Measurements from ENCODE around the gene BBS9. TPM values are rescaled to one million over a fixed set of nuclear protein-coding genes. Genes with fewer than 3 reads are reported as not detected.
"Not testable (repeated sequence)": the region's sequence is repeated elsewhere in the genome, so short reads cannot be mapped to it uniquely, and the experiment has no call there.

BBS9 gene
- total and polyA plus RNA-seq, 9 donors, result 13.0 to 23.5 (median 15.9) TPM

DNA sequence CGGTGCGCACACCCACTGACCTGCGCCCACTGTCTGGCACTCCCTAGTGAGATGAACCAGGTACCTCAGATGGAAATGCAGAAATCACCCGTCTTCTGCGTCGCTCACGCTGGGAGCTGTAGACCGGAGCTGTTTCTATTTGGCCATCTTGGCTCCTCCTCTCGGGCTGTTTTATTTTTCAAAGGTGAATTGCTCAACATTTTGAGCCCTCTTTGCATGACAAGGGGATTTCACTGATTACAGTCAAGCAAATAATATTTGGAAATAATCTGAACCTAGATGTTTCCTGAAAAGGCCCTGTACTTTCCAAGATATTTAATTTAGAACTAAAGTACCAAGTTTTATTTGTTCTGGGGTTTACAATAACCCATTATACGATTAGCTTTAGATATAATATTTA lies 398.2 kb downstream of the BBS9 start:
- H3K27ac ChIP-seq (ENCODE audit: low read length); H3K27me3 ChIP-seq (ENCODE audit: control insufficient read depth, insufficient read depth, low read length); H3K9me3 ChIP-seq (replicated peaks; ENCODE audit: control insufficient read depth, low read depth, low read length); H3K4me1 ChIP-seq (ENCODE audit: control insufficient read depth, insufficient read depth, low read length); H3K36me3 ChIP-seq (ENCODE audit: control insufficient read depth, insufficient read depth, low read length); H3K4me3 ChIP-seq (ENCODE audit: low read length); DNase-seq: not testable (repeated sequence)
- no CpG with 5 or more reads among the region's 10 CpGs for WGBS (ENCODE audit: insufficient coverage)

DNA sequence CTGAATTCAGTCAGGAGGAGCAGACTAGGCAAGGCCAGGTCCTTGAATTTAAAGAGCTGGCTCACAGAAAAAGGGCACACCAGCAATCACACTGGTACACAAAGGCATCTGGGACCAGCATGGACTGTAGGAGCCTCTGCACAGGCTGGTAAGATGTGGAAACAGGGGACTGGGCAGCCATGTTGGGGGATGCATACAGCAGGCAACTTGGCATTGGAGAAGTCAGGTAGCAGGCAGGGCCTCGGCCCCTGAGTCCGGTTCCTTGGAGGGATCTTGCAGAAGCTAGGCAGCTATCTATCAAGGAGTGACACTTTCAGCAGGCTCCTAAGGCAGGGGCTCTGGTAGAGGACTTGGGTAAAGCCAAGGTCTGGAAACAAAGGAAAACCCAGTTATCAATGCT lies 399.7 kb downstream of the BBS9 start:
- Histone ChIP-seq H3K27ac (ENCODE audit: low read length) (no peak overlapping the region), H3K4me3 (ENCODE audit: low read length) (no peak overlapping the region), H3K4me1 (ENCODE audit: control insufficient read depth, insufficient read depth, low read length) (no peaks in the 10 kb centered on the region), H3K27me3 (ENCODE audit: control insufficient read depth, insufficient read depth, low read length) (no peaks in the 10 kb centered on the region), H3K36me3 (ENCODE audit: control insufficient read depth, insufficient read depth, low read length) (peaks cover 5% of the 10 kb centered on the region), H3K9me3 (replicated peaks; ENCODE audit: control insufficient read depth, low read depth, low read length) (no peaks in the 10 kb centered on the region)
- no CpG with 5 or more reads among the region's 2 CpGs for WGBS (ENCODE audit: insufficient coverage)
- DNase-seq, result no peak

DNA sequence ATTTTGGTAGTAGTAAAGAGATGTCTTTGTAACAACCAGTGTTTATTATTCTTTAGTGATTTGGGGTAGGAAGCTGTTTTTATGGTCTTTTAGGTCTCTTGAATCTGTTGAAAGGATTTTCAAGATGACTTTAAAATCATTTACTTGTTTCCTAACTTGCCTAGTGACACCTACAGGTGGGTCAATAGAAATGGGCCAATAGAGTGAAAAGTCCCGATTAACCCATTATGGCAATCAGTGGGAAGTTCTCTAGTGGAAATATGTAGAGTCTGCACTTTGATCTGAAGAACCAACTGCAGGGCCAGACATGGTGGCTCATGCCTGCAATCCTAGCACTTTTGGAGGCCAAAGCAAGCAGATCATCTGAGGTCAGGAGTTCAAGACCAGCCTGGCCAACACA lies 401.3 kb downstream of the BBS9 start:
- Histone ChIP-seq H3K36me3 (ENCODE audit: control insufficient read depth, insufficient read depth, low read length) (peaks cover 8% of the 10 kb centered on the region), H3K27me3 (ENCODE audit: control insufficient read depth, insufficient read depth, low read length) (no peaks in the 10 kb centered on the region), H3K4me3 (ENCODE audit: low read length) (no peak overlapping the region), H3K27ac (ENCODE audit: low read length) (no peak overlapping the region), H3K4me1 (ENCODE audit: control insufficient read depth, insufficient read depth, low read length) (no peaks in the 10 kb centered on the region), H3K9me3 (replicated peaks; ENCODE audit: control insufficient read depth, low read depth, low read length) (no peaks in the 10 kb centered on the region)
- no peak for DNase-seq
- 100% methylated on average over 1 of the region's 1 CpG for WGBS (ENCODE audit: insufficient coverage)

DNA sequence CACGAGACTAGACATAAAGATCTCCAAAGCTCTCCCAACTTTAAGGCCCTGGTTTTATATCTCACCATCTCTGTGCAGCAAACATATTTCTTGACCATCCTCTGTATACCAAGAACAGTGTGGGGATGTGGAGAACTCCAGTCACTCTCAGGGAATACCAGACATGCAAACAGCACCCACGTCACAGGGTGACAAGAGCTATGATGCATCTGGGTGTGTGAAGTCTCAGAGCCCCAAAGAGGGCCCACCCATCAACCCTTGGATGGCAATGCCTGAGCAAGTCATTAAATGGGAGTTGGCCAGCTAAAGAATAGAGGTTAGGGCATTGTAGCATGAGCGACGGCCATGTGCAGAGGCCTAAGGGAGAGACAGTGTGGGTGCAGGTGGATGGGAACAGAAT lies 402.5 kb downstream of the BBS9 start:
- peaks cover 2% of the 10 kb centered on the region for H3K4me1 ChIP-seq (ENCODE audit: control insufficient read depth, insufficient read depth, low read length)
- DNase-seq, result no peak
- whole genome bisulfite sequencing (ENCODE audit: insufficient coverage), result 96% methylated on average over 3 of the region's 4 CpGs
- H3K36me3 ChIP-seq (ENCODE audit: control insufficient read depth, insufficient read depth, low read length), result peaks cover 8% of the 10 kb centered on the region
- no peaks in the 10 kb centered on the region for H3K9me3 ChIP-seq (replicated peaks; ENCODE audit: control insufficient read depth, low read depth, low read length)
- H3K27ac ChIP-seq (ENCODE audit: low read length), result no peak overlapping the region
- H3K4me3 ChIP-seq (ENCODE audit: low read length), result no peak overlapping the region
- no peaks in the 10 kb centered on the region for H3K27me3 ChIP-seq (ENCODE audit: control insufficient read depth, insufficient read depth, low read length)

DNA sequence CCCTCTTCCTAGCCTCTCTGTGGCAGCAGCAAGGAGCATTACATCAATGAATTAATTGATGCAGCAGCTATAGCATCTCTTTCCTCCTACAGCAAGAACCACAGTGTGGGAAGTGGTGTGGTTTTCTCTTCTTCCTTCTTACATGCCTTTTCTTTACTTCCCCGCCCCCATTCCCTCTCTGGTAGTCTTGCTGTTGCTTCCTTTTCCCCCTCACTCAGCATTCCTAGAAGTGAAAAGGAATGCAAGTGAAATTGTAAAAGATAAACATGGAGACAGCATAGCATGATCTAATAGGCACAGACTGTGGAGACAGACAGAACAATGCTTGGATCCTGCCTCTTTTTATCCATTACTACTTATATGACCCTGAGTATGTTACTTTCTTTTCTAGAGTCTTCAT lies 405.5 kb downstream of the BBS9 start:
- no CpG with 5 or more reads among the region's 1 CpG for WGBS (ENCODE audit: insufficient coverage)
- Histone ChIP-seq H3K4me3 (ENCODE audit: low read length) (no peak overlapping the region), H3K27ac (ENCODE audit: low read length) (no peak overlapping the region), H3K9me3 (replicated peaks; ENCODE audit: control insufficient read depth, low read depth, low read length) (peaks cover 4% of the 10 kb centered on the region), H3K36me3 (ENCODE audit: control insufficient read depth, insufficient read depth, low read length) (peaks cover 8% of the 10 kb centered on the region), H3K27me3 (ENCODE audit: control insufficient read depth, insufficient read depth, low read length) (no peaks in the 10 kb centered on the region), H3K4me1 (ENCODE audit: control insufficient read depth, insufficient read depth, low read length) (peaks cover 9% of the 10 kb centered on the region)
- DNase-seq, result no peak

DNA sequence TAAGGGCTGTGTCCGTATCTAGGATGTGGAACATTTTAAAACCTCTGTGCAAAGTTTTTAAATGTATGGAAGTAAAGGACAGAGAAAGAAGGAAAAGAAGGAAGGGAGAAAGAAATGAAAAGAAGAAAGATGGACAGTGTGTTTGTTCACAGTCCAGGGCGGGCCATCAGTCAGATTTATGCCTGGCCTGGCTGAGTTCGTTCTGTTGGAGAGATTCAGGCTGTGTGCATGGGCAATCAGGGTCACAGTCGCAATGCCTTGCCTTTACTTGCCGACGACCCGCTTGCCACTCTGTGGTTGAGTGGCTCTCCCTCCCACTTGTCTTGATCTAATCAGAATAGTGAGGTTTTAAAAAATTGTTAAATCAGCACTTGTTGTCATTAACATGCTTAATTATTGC lies 406.6 kb downstream of the BBS9 start:
- DNase-seq, result no peak
- Histone ChIP-seq H3K27ac (ENCODE audit: low read length) (no peak overlapping the region), H3K36me3 (ENCODE audit: control insufficient read depth, insufficient read depth, low read length) (peaks cover 8% of the 10 kb centered on the region), H3K4me1 (ENCODE audit: control insufficient read depth, insufficient read depth, low read length) (peaks cover 9% of the 10 kb centered on the region), H3K27me3 (ENCODE audit: control insufficient read depth, insufficient read depth, low read length) (no peaks in the 10 kb centered on the region), H3K9me3 (replicated peaks; ENCODE audit: control insufficient read depth, low read depth, low read length) (peaks cover 4% of the 10 kb centered on the region), H3K4me3 (ENCODE audit: low read length) (no peak overlapping the region)
- WGBS (ENCODE audit: insufficient coverage), result 90% methylated on average over 6 of the region's 7 CpGs

DNA sequence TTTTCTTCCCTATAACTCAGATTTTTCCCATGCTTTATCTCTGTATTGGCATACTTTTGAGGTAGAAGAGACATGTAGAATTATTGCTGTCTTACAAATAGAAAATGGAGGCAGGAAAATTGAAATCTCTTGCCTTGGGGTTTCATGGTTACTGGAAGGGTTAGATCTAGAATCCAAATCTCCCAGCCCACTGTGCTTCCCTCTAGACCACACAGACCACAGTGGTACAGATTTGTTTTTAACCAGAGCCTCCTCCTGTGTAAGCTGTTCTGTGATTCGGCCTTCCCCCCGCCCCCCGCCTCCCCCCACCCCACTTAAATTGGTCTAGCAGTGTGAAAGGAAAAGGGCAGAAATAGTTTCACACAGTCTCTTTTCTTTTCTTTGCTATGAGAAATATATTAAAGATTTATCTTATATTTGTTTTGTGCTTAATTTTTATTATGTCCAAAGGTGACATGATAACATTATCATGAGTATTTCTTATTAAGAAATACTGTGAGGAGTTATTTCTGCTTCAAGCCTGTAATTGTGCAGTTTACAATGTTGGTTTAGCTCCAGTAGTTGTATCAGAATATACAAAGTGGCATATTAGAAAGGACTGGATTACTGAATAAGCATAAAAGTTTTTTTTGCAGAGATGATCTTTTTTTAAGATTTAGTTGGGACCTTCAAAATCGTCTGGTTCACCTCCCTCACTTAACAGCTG lies 407.2 kb downstream of the BBS9 start:
- H3K27me3 ChIP-seq (ENCODE audit: control insufficient read depth, insufficient read depth, low read length), result no peaks in the 10 kb centered on the region
- WGBS (ENCODE audit: insufficient coverage), result no CpG with 5 or more reads among the region's 4 CpGs
- peaks cover 8% of the 10 kb centered on the region for H3K36me3 ChIP-seq (ENCODE audit: control insufficient read depth, insufficient read depth, low read length)
- H3K4me1 ChIP-seq (ENCODE audit: control insufficient read depth, insufficient read depth, low read length), result peaks cover 9% of the 10 kb centered on the region
- H3K27ac ChIP-seq (ENCODE audit: low read length), result no peak overlapping the region
- DNase-seq, result no peak
- peaks cover 4% of the 10 kb centered on the region for H3K9me3 ChIP-seq (replicated peaks; ENCODE audit: control insufficient read depth, low read depth, low read length)
- no peak overlapping the region for H3K4me3 ChIP-seq (ENCODE audit: low read length)

DNA sequence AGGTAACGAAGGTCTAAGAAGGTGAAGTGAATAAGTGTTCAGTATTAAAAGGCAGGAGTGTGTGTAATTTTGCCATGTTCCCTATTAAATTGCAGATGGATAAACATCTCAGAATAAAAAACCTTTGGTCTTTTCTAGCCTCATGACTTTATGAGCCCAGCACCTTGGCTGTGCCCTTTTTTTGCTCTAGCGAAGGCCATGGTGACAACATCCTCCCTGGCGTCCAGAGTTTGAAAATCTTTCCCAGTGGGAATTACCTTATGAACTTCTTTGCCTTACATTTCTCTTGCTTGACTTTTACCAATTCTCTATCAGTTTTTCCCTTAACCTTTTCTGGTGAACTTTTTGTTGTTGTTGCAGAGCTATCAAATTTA lies 407.7 kb downstream of the BBS9 start:
- Histone ChIP-seq H3K27me3 (ENCODE audit: control insufficient read depth, insufficient read depth, low read length) (no peaks in the 10 kb centered on the region), H3K36me3 (ENCODE audit: control insufficient read depth, insufficient read depth, low read length) (peaks cover 8% of the 10 kb centered on the region), H3K9me3 (replicated peaks; ENCODE audit: control insufficient read depth, low read depth, low read length) (peaks cover 4% of the 10 kb centered on the region), H3K4me1 (ENCODE audit: control insufficient read depth, insufficient read depth, low read length) (peaks cover 9% of the 10 kb centered on the region), H3K27ac (ENCODE audit: low read length) (no peak overlapping the region), H3K4me3 (ENCODE audit: low read length) (no peak overlapping the region)
- no peak for DNase-seq
- 83% methylated on average over 1 of the region's 3 CpGs for WGBS (ENCODE audit: insufficient coverage)

DNA sequence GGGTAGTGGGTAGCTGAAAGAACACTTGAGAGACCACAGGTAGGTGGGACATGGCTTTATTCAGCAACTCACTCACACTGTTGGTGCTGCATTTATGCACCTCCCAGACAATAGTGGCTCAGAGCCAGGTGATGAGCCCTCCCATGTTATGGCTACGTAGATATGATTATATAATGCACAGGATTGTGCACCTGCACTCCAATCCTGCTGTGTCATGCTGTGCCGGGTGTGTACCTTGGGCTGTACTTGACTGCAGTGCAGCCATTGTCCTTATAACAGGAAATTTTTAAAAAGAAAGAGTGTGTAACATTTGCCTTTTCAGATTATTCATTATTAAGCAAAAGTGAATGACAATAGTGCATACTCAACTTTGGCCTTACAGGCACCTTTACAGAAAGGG lies 409.8 kb downstream of the BBS9 start:
- peaks cover 4% of the 10 kb centered on the region for H3K9me3 ChIP-seq (replicated peaks; ENCODE audit: control insufficient read depth, low read depth, low read length)
- DNase-seq, result no peak
- peak overlapping the region; percentile 4 for H3K27ac ChIP-seq (ENCODE audit: low read length)
- H3K4me1 ChIP-seq (ENCODE audit: control insufficient read depth, insufficient read depth, low read length), result peaks cover 10% of the 10 kb centered on the region
- WGBS (ENCODE audit: insufficient coverage), result 60% methylated on average over 1 of the region's 2 CpGs
- no peaks in the 10 kb centered on the region for H3K27me3 ChIP-seq (ENCODE audit: control insufficient read depth, insufficient read depth, low read length)
- H3K36me3 ChIP-seq (ENCODE audit: control insufficient read depth, insufficient read depth, low read length), result peaks cover 3% of the 10 kb centered on the region
- no peak overlapping the region for H3K4me3 ChIP-seq (ENCODE audit: low read length)

DNA sequence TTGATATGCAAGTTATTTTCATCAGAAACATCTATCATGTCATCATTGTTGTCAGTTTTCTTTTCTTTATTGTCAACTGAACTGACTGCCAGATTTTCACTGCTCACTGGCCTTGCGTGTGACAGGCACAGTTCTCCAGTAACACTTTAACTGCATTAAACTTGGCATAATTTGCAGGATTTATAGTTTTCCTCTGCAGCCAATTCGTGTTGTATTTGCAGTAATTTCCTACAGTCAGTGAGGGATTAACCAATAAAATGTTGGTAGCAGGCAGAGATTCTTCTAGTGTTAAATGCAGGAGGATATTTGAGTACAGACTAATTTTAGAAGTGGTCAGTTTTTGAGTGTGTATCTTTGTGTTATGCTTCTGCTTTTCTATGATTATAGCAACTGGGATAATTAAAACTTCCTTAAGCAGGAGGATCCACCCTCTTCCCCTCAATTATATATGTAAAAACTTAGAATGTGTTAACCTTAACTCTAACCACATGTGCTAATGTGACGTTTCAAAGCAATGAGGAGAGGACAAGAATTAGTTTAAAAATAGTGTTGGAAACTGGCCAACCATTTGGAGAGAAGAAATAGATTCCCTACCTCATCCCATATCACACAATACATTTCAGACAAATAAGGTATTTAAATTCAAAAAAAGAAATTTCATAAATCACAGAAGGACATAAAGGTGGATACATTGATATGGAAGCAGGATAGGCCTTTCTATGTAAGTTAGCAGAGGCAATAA lies 410.5 kb downstream of the BBS9 start:
- no CpG with 5 or more reads among the region's 3 CpGs for WGBS (ENCODE audit: insufficient coverage)
- H3K27me3 ChIP-seq (ENCODE audit: control insufficient read depth, insufficient read depth, low read length), result no peaks in the 10 kb centered on the region
- peaks cover 12% of the 10 kb centered on the region for H3K4me1 ChIP-seq (ENCODE audit: control insufficient read depth, insufficient read depth, low read length)
- H3K27ac ChIP-seq (ENCODE audit: low read length), result peak overlapping the region; percentile 32
- no peak overlapping the region for H3K4me3 ChIP-seq (ENCODE audit: low read length)
- peak; percentile 40 for DNase-seq
- peaks cover 4% of the 10 kb centered on the region for H3K9me3 ChIP-seq (replicated peaks; ENCODE audit: control insufficient read depth, low read depth, low read length)
- H3K36me3 ChIP-seq (ENCODE audit: control insufficient read depth, insufficient read depth, low read length), result no peaks in the 10 kb centered on the region
